GM19351 (cell line): Measurements from ENCODE around the gene TBXT.
A peak's percentile ranks its signal among the peaks of the same experiment; 100 is the strongest.
"Not testable (repeated sequence)": the region's sequence is repeated elsewhere in the genome, so short reads cannot be mapped to it uniquely, and the experiment has no call there.

Experiments
- ATAC-seq: cut with Tn5 transposase; IDR thresholded peaks from one replicate; pipeline ENCODE4 v1.9.1; 2021; ENCODE audit warnings: mild to moderate bottlenecking, moderate library complexity; ENCODE audit not compliant: unreplicated experiment

TBXT gene

GRCh38 chr6:166172546-166172945 is 4.9 kb upstream of the TBXT start:
- no peak for ATAC-seq

DNA sequence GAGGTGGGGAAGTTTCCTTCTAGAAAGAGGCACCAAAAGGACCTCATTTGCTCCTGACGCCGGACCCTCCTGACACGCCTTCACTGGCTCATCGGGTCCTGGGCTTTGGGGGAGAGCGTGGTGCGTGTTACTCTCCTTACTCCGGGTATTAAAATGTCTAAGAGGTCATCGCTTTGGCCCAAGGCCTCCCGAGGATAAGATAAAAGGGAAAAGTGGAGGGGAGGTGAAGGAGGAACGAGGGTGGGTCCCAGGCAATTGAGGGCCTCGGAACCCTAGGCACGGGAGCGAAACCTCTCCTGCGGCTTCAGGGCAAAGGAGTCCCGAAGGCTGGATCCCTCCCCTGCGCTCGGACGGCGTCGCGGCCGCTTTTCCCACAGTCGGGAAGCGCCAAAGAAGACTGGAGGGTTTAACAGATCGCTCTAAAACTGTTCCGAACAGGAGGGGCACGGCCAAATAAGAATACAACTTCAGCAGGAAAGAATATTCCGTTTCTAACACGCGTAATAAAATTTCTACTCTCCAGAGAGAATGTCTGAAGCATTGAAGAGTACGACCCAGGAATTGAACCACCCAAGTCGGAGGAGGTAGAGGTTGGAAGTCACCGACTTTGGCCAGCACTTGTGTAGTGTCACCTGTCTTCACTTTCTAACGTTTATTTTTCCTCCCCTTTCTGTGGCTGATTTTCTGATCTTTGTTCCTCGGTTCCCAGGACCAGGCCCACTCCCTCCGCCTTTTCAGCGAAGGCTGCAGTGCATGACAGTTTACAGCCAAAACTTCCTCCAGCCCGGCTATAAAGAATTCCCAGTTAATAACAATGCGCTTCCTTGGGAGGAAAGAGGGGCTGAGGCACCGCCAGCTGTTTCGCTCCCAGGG is 2.1 kb upstream of the TBXT start:
- ATAC-seq = no peak

GRCh38 chr6:166168616-166169548 is 1.2 kb upstream of the TBXT start:
- ATAC-seq = peak; percentile 4

DNA sequence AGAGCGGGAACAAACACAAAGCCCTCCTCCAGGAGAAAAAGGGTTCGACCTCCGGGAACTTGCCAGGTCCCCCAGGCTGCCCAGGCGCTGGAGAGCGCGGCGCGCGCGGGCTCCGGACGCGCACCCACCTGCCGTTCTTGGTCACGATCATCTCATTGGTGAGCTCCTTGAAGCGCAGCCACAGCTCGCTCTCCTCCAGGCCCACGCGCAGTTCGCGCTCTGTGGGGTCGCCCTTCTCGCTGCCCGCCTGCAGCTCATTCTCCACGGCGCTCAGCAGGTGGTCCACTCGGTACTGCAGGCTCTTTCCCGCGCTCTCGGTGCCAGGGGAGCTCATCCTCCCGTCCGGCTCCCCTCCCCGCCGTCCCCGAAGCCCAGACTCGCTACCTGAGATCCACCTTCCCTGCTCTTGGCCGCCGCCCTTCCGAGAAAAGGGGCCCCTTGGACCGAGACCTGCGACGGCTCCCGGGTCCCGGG is 356 bp downstream of the TBXT start:
- no peak for ATAC-seq

DNA sequence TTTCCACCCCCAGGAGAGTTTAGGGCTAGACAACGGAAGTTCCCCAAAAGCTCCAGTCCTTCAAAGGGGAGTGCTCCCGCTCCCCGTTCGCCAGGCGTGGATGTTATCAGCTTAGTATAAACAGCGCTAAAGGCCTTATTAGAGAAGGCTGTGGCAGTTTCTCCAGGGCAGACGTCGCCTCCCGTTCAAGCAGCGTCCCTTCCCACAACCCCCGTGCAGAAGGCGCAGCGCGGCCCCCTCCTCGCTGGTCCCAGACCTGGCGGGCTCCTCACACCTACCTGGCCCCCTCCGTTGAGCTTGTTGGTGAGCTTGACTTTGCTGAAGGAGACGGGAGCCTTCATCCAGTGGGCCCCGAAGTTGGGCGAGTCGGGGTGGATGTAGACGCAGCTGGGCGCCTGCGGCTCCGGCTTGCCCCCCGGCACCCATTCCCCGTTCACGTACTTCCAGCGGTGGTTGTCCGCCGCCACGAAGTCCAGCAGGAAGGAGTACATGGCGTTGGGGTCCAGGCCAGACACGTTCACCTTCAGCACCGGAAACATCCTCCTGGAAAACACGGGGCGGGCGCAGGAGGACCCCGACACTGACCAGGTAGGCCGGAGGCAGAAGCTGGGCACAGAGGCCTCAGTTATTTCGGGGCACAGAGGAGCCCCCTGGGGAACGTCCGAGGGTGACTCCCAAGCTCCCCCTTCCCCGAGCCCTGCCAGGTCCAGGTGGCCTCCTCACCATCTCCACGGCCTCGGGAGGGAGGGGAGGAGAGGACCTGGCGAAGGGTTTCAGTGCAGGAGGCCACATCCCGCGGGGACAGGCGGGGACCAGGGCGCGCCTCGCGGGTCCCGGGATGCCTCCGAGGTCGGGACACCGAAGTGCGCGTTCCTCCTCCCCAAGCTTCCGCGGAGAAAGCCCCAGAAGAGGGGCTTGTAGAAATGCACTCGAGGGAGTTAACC is 1.1 kb downstream of the TBXT start:
- no peak for ATAC-seq

GRCh38 chr6:166165558-166166313 is 1.9 kb downstream of the TBXT start:
- no peak for ATAC-seq

DNA sequence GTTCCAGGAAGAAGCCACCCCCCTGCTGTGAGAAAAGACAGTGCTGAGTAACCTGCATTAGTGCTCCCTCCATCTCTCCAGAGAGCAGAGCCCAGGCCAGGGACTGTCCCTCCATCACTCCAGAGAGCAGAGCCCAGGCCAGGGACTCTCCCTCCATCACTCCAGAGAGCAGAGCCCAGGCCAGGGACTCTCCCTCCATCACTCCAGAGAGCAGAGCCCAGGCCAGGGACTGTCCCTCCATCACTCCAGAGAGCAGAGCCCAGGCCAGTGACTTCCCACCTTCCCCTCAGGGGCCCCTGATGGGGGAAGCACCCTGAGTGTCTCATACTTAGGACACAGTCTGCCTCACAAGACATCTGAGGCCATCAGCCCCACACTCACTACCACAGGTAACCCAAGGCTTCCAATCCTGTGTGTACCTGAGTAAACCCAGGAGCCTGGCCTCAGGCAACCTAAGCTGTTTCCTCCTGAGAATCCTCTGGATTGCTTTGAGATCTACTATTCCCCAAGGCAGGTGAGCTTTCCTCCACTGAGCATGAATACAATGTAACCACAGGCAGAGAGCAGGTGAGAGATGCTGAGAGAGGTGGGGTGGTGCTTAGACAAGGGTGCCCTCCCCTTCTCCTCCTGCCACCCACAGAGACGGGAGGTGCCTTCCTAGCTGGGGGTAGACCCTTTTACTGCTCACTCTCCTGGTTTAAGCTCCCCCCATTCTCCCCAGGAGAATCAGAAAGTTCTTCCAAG is 4.9 kb downstream of the TBXT start:
- peak; percentile 85 for ATAC-seq

GRCh38 chr6:166157930-166158617 is 9.6 kb downstream of the TBXT start:
- no peak for ATAC-seq

- ATAC-seq = no peak
Observed at GRCh38 chr6:166156942-166157341, 10.7 kb downstream of the TBXT start.

- ATAC-seq = no peak
Observed at GRCh38 chr6:166153966-166154365, 13.7 kb downstream of the TBXT start.

- no peak for ATAC-seq
Observed at GRCh38 chr6:166152660-166153059, 15.0 kb downstream of the TBXT start.

GRCh38 chr6:166151798-166152197 is 15.9 kb downstream of the TBXT start:
- ATAC-seq = no peak

- ATAC-seq = no peak
Observed at GRCh38 chr6:166145751-166146150, 21.9 kb downstream of the TBXT start.

- ATAC-seq = no peak
Observed at GRCh38 chr6:166143011-166143410, 24.6 kb downstream of the TBXT start.

DNA sequence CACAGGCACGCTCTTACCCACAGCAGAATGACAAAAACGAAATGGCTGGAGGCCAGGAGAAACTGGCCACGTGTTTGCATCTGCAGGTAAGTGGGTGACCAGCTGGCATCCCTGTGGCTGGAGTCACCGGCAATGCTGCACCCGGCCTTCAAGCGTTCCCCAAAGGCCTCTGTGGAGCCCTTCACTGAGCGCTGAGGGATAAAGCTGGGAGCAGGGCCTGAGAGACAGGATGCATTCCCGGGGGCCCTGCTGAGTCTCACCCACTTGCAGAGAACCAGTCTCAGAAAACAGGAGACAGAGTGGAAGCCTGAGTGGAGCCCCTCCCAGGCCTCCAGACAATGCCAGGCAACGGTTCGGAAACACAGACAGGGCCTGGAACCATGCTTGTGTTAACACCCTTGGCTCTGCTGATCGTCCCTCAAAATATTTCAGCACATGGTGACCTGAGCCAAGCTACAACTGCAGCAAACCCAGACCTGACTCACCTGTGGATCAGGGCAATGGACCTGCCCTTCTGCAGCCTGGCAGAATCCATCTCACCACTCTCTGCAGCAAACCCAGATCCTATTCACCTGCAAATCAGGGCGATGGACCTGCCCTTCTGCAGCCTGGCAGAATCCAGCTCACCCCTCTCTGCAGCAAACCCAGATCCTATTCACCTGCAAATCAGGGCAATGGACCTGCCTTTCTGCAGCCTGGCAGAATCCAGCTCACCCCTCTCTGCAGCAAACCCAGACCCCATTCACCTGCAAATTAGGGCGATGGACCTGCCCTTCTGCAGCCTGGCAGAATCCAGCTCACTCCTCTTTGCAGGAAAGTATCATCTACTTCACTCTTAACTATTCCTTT is 39.8 kb downstream of the TBXT start:
- ATAC-seq = no peak

DNA sequence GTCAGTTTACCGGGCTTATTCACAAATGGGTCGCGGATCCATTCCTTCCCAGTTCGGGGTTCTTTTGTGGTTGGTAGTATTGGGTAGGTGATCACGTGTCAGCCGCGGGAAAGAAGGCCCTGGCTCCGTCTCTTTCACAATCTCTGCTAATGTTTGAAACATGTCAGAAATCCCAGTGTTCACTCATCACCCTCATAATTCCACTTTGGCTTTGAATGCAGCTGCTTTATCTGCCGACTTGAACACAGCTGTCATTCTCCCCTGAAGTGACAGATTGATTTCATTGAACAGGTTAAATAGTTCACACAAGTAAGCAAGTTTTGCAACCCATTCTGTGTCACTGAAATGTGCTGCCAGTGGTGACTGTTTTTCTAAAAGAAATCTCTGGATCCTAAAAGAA is 44.5 kb downstream of the TBXT start:
- not testable (repeated sequence) for ATAC-seq

- ATAC-seq = no peak
Observed at GRCh38 chr6:166121726-166122125, 45.9 kb downstream of the TBXT start.
